GM23248 (cell line): Measurements from ENCODE around the gene GLIPR2.

Source experiments
- EZH2 ChIP-seq: fragments of 200-600 bp; sonication (generic); IDR thresholded peaks from 2 replicates; pipeline ENCODE4 v1.6.1; 2018; ENCODE audit warnings: antibody characterized with exemption, mild to moderate bottlenecking; ENCODE audit not compliant: insufficient read depth, poor library complexity, severe bottlenecking
- EZH2phosphoT487 ChIP-seq: fragments of 200-600 bp; sonication (generic); IDR thresholded peaks from 2 replicates; pipeline ENCODE4 v1.6.1; 2018; ENCODE audit warnings: antibody characterized with exemption, moderate library complexity, mild to moderate bottlenecking, low read depth; ENCODE audit not compliant: insufficient read depth

- TF ChIP-seq EZH2phosphoT487 (no peak), EZH2 (no peak)
These were observed 71.0 kb downstream of the GLIPR2 start for GRCh38 chr9:36207546-36208012.
